ENCODE data around the gene PPP2R5D.

Gene PPP2R5D

GRCh38 chr6:43060034-43060754 is 75.8 kb downstream of the PPP2R5D start:
- no peak for TF ChIP-seq CTCF (IDR thresholded peaks at IDR 0.05; ENCODE audit: control insufficient read depth, extremely low read depth, insufficient read depth)
- peak; percentile 35 for DNase-seq (ENCODE audit: low read depth)

GRCh38 chr6:43060755-43061633 is 76.6 kb downstream of the PPP2R5D start:
- DNase-seq (ENCODE audit: low read depth): no peak
- H3K4me3 ChIP-seq (ENCODE audit: low read depth, low read length): peak overlapping the region; percentile 78
- TF ChIP-seq CTCF (IDR thresholded peaks at IDR 0.05; ENCODE audit: control insufficient read depth, extremely low read depth, insufficient read depth): no peak

More at GRCh38 chr6:43060034-43060754, 75.8 kb downstream of the PPP2R5D start:
- peak overlapping the region; percentile 78 for H3K4me3 ChIP-seq (ENCODE audit: low read depth, low read length)

- no peak for TF ChIP-seq CTCF (IDR thresholded peaks at IDR 0.05; ENCODE audit: control insufficient read depth, extremely low read depth, insufficient read depth)
These were observed 77.5 kb downstream of the PPP2R5D start for GRCh38 chr6:43061861-43062260.

More at GRCh38 chr6:43061861-43062260, 77.5 kb downstream of the PPP2R5D start:
- no peak for DNase-seq (ENCODE audit: low read depth)
- H3K4me3 ChIP-seq (ENCODE audit: low read depth, low read length): no peak overlapping the region
